Cardiac fibroblast (primary cell): Measurements from ENCODE around the gene DLG5.

Experiments
- DNase-seq, 2 donors: peaks; one replicate each; pipeline versions ENCODE4 v3.0.0 to v3.0.0-alpha.2; 2010; ENCODE audit warnings: low read depth in 2 of 2
- H3K4me3 ChIP-seq, 2 donors: replicated peaks in 1 of 2; 1 replicate in 1 of 2; 2 replicates in 1 of 2; pipeline ENCODE4 v1.5.1; 2011; ENCODE audit warnings: low read depth in 2 of 2, low read length in 2 of 2, mild to moderate bottlenecking in 2 of 2, moderate library complexity in 1 of 2
- CTCF ChIP-seq: IDR thresholded peaks from one replicate; pipeline ENCODE4 v1.5.1; 2011; ENCODE audit warnings: low read depth, mild to moderate bottlenecking, low read length, inconsistent platforms

Gene DLG5

GRCh38 chr10:77904100-77904840 lies 22.3 kb downstream of the DLG5 start:
- DNase-seq = no peak
- H3K4me3 ChIP-seq = no peak overlapping the region
- no peak for TF ChIP-seq CTCF

- no peak overlapping the region for H3K4me3 ChIP-seq
- DNase-seq = no peak
- TF ChIP-seq CTCF = no peak
These were observed 24.4 kb downstream of the DLG5 start for GRCh38 chr10:77902159-77902558.

- DNase-seq = no peak
- TF ChIP-seq CTCF = no peak
- H3K4me3 ChIP-seq = no peak overlapping the region
These were observed 24.8 kb downstream of the DLG5 start for GRCh38 chr10:77901743-77902142.

GRCh38 chr10:77899690-77900089 lies 26.9 kb downstream of the DLG5 start:
- TF ChIP-seq CTCF = no peak
- no peak overlapping the region for H3K4me3 ChIP-seq
- DNase-seq = no peak

- H3K4me3 ChIP-seq = no peak overlapping the region
- peak; percentile 49 to 64 for DNase-seq
- TF ChIP-seq CTCF = no peak
These were observed 27.5 kb downstream of the DLG5 start for GRCh38 chr10:77899080-77899477.

GRCh38 chr10:77898323-77899079 lies 28.1 kb downstream of the DLG5 start:
- no peak for DNase-seq
- no peak for TF ChIP-seq CTCF
- no peak overlapping the region for H3K4me3 ChIP-seq
